ENCODE data around the gene SYT11. TPM values are rescaled to one million over a fixed set of nuclear protein-coding genes. Genes with fewer than 3 reads are reported as not detected.
A peak's percentile ranks its signal among the peaks of the same experiment; 100 is the strongest.
"Not testable (repeated sequence)": the region's sequence is repeated elsewhere in the genome, so short reads cannot be mapped to it uniquely, and the experiment has no call there.

The SYT11 gene
- total RNA-seq, 2 donors from 2014 or later = 15.5 to 21.5 TPM

- no peak for DNase-seq (ENCODE audit: low spot score)
- H3K27ac ChIP-seq = no peak overlapping the region
- H3K4me1 ChIP-seq = peaks cover 0 to 22% of the 10 kb centered on the region in 2 donors
- H3K27me3 ChIP-seq = no peaks in the 10 kb centered on the region
- peaks cover 66% of the 10 kb centered on the region for H3K36me3 ChIP-seq
- no peak overlapping the region for H3K4me3 ChIP-seq
- no peaks in the 10 kb centered on the region for H3K9me3 ChIP-seq
- TF ChIP-seq CTCF (IDR thresholded peaks at IDR 0.05) = no peak
Observed at GRCh38 chr1:155913969-155914757, 54.8 kb downstream of the SYT11 start.

- H3K4me1 ChIP-seq = no peaks in the 10 kb centered on the region
- H3K9me3 ChIP-seq = no peaks in the 10 kb centered on the region
- no peak for DNase-seq (ENCODE audit: low spot score)
- peaks cover 94% of the 10 kb centered on the region for H3K36me3 ChIP-seq
- no peak overlapping the region for H3K4me3 ChIP-seq
- no peak overlapping the region for H3K27ac ChIP-seq
- no peak for TF ChIP-seq CTCF (IDR thresholded peaks at IDR 0.05)
- no peaks in the 10 kb centered on the region for H3K27me3 ChIP-seq
Observed at GRCh38 chr1:155918660-155919059, 59.3 kb downstream of the SYT11 start.

- no peak overlapping the region for H3K27ac ChIP-seq
- no peak for DNase-seq (ENCODE audit: low spot score)
- no peak for TF ChIP-seq CTCF (IDR thresholded peaks at IDR 0.05)
- H3K9me3 ChIP-seq = no peaks in the 10 kb centered on the region
- H3K36me3 ChIP-seq = peaks cover 99% of the 10 kb centered on the region
- no peaks in the 10 kb centered on the region for H3K27me3 ChIP-seq
- H3K4me3 ChIP-seq = no peak overlapping the region
- no peaks in the 10 kb centered on the region for H3K4me1 ChIP-seq
Observed at GRCh38 chr1:155919801-155920200, 60.4 kb downstream of the SYT11 start.

GRCh38 chr1:155920717-155921116, 61.4 kb downstream of the SYT11 start:
- H3K9me3 ChIP-seq = no peaks in the 10 kb centered on the region
- H3K27me3 ChIP-seq = no peaks in the 10 kb centered on the region
- DNase-seq (ENCODE audit: low spot score) = no peak
- H3K36me3 ChIP-seq = peaks cover 100% of the 10 kb centered on the region
- H3K4me3 ChIP-seq = no peak overlapping the region
- TF ChIP-seq CTCF (IDR thresholded peaks at IDR 0.05) = no peak
- no peak overlapping the region for H3K27ac ChIP-seq
- no peaks in the 10 kb centered on the region for H3K4me1 ChIP-seq

GRCh38 chr1:155925506-155925905, 66.1 kb downstream of the SYT11 start:
- H3K27me3 ChIP-seq = no peaks in the 10 kb centered on the region
- TF ChIP-seq CTCF (IDR thresholded peaks at IDR 0.05) = no peak
- peaks cover 0 to 7% of the 10 kb centered on the region in 2 donors for H3K4me1 ChIP-seq
- H3K36me3 ChIP-seq = peaks cover 98% of the 10 kb centered on the region
- no peaks in the 10 kb centered on the region for H3K9me3 ChIP-seq
- no peak overlapping the region for H3K27ac ChIP-seq
- H3K4me3 ChIP-seq = no peak overlapping the region
- DNase-seq (ENCODE audit: low spot score) = no peak

GRCh38 chr1:155929057-155929456, 69.7 kb downstream of the SYT11 start:
- no peaks in the 10 kb centered on the region for H3K27me3 ChIP-seq
- no peak overlapping the region for H3K27ac ChIP-seq
- no peaks in the 10 kb centered on the region for H3K9me3 ChIP-seq
- peaks cover 85% of the 10 kb centered on the region for H3K36me3 ChIP-seq
- no peak for DNase-seq (ENCODE audit: low spot score)
- peaks cover 0 to 40% of the 10 kb centered on the region in 2 donors for H3K4me1 ChIP-seq
- TF ChIP-seq CTCF (IDR thresholded peaks at IDR 0.05) = no peak
- no peak overlapping the region for H3K4me3 ChIP-seq

- not testable (repeated sequence) for H3K27me3 ChIP-seq; DNase-seq (ENCODE audit: low spot score); H3K4me3 ChIP-seq; H3K9me3 ChIP-seq
- Histone ChIP-seq H3K4me1 (peaks cover 0 to 45% of the 10 kb centered on the region in 2 donors), H3K27ac (peak overlapping the region in 1 of 2 donors; percentile 17), H3K36me3 (peaks cover 68% of the 10 kb centered on the region)
Observed at GRCh38 chr1:155930725-155931124, 71.4 kb downstream of the SYT11 start.
